ENCODE results near the gene SLC25A51.

SLC25A51 gene

GRCh38 chr9:37880916-37881479, 22.9 kb downstream of the SLC25A51 start:
- H3K27ac ChIP-seq (ENCODE audit: insufficient read depth, low read length, poor library complexity, severe bottlenecking) = no peak overlapping the region

GRCh38 chr9:37876376-37876775, 27.6 kb downstream of the SLC25A51 start:
- DNase-seq = no peak
- Histone ChIP-seq H3K4me3 (ENCODE audit: insufficient read depth, low read depth, low read length, poor library complexity, severe bottlenecking) (no peak overlapping the region), H3K4me1 (ENCODE audit: control insufficient read depth, insufficient read depth, low read length, poor library complexity, severe bottlenecking) (no peaks in the 10 kb centered on the region), H3K36me3 (ENCODE audit: control insufficient read depth, insufficient read depth, low read length) (peaks cover 14% of the 10 kb centered on the region), H3K9me3 (ENCODE audit: control insufficient read depth, low read length) (no peaks in the 10 kb centered on the region), H3K27ac (ENCODE audit: insufficient read depth, low read length, poor library complexity, severe bottlenecking) (no peak overlapping the region), H3K27me3 (replicated peaks; ENCODE audit: control insufficient read depth, insufficient read depth, low read length, poor library complexity, severe bottlenecking) (no peaks in the 10 kb centered on the region)

More at GRCh38 chr9:37880916-37881479, 22.9 kb downstream of the SLC25A51 start:
- H3K9me3 ChIP-seq (ENCODE audit: control insufficient read depth, low read length) = no peaks in the 10 kb centered on the region
- H3K36me3 ChIP-seq (ENCODE audit: control insufficient read depth, insufficient read depth, low read length) = peaks cover 25% of the 10 kb centered on the region
- no peak for DNase-seq
- H3K4me3 ChIP-seq (ENCODE audit: insufficient read depth, low read depth, low read length, poor library complexity, severe bottlenecking) = no peak overlapping the region
- H3K4me1 ChIP-seq (ENCODE audit: control insufficient read depth, insufficient read depth, low read length, poor library complexity, severe bottlenecking) = no peaks in the 10 kb centered on the region
- H3K27me3 ChIP-seq (replicated peaks; ENCODE audit: control insufficient read depth, insufficient read depth, low read length, poor library complexity, severe bottlenecking) = no peaks in the 10 kb centered on the region

GRCh38 chr9:37873955-37874354, 30.0 kb downstream of the SLC25A51 start:
- no peak overlapping the region for H3K27ac ChIP-seq (ENCODE audit: insufficient read depth, low read length, poor library complexity, severe bottlenecking)
- H3K27me3 ChIP-seq (replicated peaks; ENCODE audit: control insufficient read depth, insufficient read depth, low read length, poor library complexity, severe bottlenecking) = no peaks in the 10 kb centered on the region
- no peaks in the 10 kb centered on the region for H3K4me1 ChIP-seq (ENCODE audit: control insufficient read depth, insufficient read depth, low read length, poor library complexity, severe bottlenecking)
- no peak overlapping the region for H3K4me3 ChIP-seq (ENCODE audit: insufficient read depth, low read depth, low read length, poor library complexity, severe bottlenecking)
- peaks cover 8% of the 10 kb centered on the region for H3K36me3 ChIP-seq (ENCODE audit: control insufficient read depth, insufficient read depth, low read length)
- H3K9me3 ChIP-seq (ENCODE audit: control insufficient read depth, low read length) = no peaks in the 10 kb centered on the region
- no peak for DNase-seq

- H3K36me3 ChIP-seq (ENCODE audit: control insufficient read depth, insufficient read depth, low read length) = no peaks in the 10 kb centered on the region
- H3K4me3 ChIP-seq (ENCODE audit: insufficient read depth, low read depth, low read length, poor library complexity, severe bottlenecking) = no peak overlapping the region
- no peak for DNase-seq
- H3K27ac ChIP-seq (ENCODE audit: insufficient read depth, low read length, poor library complexity, severe bottlenecking) = no peak overlapping the region
- H3K4me1 ChIP-seq (ENCODE audit: control insufficient read depth, insufficient read depth, low read length, poor library complexity, severe bottlenecking) = no peaks in the 10 kb centered on the region
- no peaks in the 10 kb centered on the region for H3K27me3 ChIP-seq (replicated peaks; ENCODE audit: control insufficient read depth, insufficient read depth, low read length, poor library complexity, severe bottlenecking)
- no peaks in the 10 kb centered on the region for H3K9me3 ChIP-seq (ENCODE audit: control insufficient read depth, low read length)
Measured at GRCh38 chr9:37870799-37871176, 33.1 kb downstream of the SLC25A51 start.

GRCh38 chr9:37870081-37870798, 33.7 kb downstream of the SLC25A51 start:
- H3K27ac ChIP-seq (ENCODE audit: insufficient read depth, low read length, poor library complexity, severe bottlenecking) = no peak overlapping the region
- H3K9me3 ChIP-seq (ENCODE audit: control insufficient read depth, low read length) = no peaks in the 10 kb centered on the region
- no peaks in the 10 kb centered on the region for H3K27me3 ChIP-seq (replicated peaks; ENCODE audit: control insufficient read depth, insufficient read depth, low read length, poor library complexity, severe bottlenecking)
- no peaks in the 10 kb centered on the region for H3K4me1 ChIP-seq (ENCODE audit: control insufficient read depth, insufficient read depth, low read length, poor library complexity, severe bottlenecking)
- H3K4me3 ChIP-seq (ENCODE audit: insufficient read depth, low read depth, low read length, poor library complexity, severe bottlenecking) = no peak overlapping the region
- H3K36me3 ChIP-seq (ENCODE audit: control insufficient read depth, insufficient read depth, low read length) = no peaks in the 10 kb centered on the region
- no peak for DNase-seq

GRCh38 chr9:37862530-37862929, 41.4 kb downstream of the SLC25A51 start:
- Histone ChIP-seq H3K4me3 (ENCODE audit: insufficient read depth, low read depth, low read length, poor library complexity, severe bottlenecking) (no peak overlapping the region), H3K4me1 (ENCODE audit: control insufficient read depth, insufficient read depth, low read length, poor library complexity, severe bottlenecking) (no peaks in the 10 kb centered on the region), H3K36me3 (ENCODE audit: control insufficient read depth, insufficient read depth, low read length) (peaks cover 25% of the 10 kb centered on the region), H3K27me3 (replicated peaks; ENCODE audit: control insufficient read depth, insufficient read depth, low read length, poor library complexity, severe bottlenecking) (no peaks in the 10 kb centered on the region), H3K27ac (ENCODE audit: insufficient read depth, low read length, poor library complexity, severe bottlenecking) (no peak overlapping the region), H3K9me3 (ENCODE audit: control insufficient read depth, low read length) (no peaks in the 10 kb centered on the region)
- no peak for DNase-seq

- Histone ChIP-seq H3K27ac (ENCODE audit: insufficient read depth, low read length, poor library complexity, severe bottlenecking) (no peak overlapping the region), H3K9me3 (ENCODE audit: control insufficient read depth, low read length) (no peaks in the 10 kb centered on the region), H3K4me3 (ENCODE audit: insufficient read depth, low read depth, low read length, poor library complexity, severe bottlenecking) (no peak overlapping the region), H3K4me1 (ENCODE audit: control insufficient read depth, insufficient read depth, low read length, poor library complexity, severe bottlenecking) (no peaks in the 10 kb centered on the region), H3K36me3 (ENCODE audit: control insufficient read depth, insufficient read depth, low read length) (peaks cover 25% of the 10 kb centered on the region), H3K27me3 (replicated peaks; ENCODE audit: control insufficient read depth, insufficient read depth, low read length, poor library complexity, severe bottlenecking) (no peaks in the 10 kb centered on the region)
- no peak for DNase-seq
Measured at GRCh38 chr9:37859043-37859442, 44.9 kb downstream of the SLC25A51 start.

- no peak overlapping the region for H3K27ac ChIP-seq (ENCODE audit: insufficient read depth, low read length, poor library complexity, severe bottlenecking)
- H3K9me3 ChIP-seq (ENCODE audit: control insufficient read depth, low read length) = no peaks in the 10 kb centered on the region
- H3K4me1 ChIP-seq (ENCODE audit: control insufficient read depth, insufficient read depth, low read length, poor library complexity, severe bottlenecking) = no peaks in the 10 kb centered on the region
- no peak overlapping the region for H3K4me3 ChIP-seq (ENCODE audit: insufficient read depth, low read depth, low read length, poor library complexity, severe bottlenecking)
- H3K27me3 ChIP-seq (replicated peaks; ENCODE audit: control insufficient read depth, insufficient read depth, low read length, poor library complexity, severe bottlenecking) = no peaks in the 10 kb centered on the region
- peaks cover 23% of the 10 kb centered on the region for H3K36me3 ChIP-seq (ENCODE audit: control insufficient read depth, insufficient read depth, low read length)
- DNase-seq = no peak
Measured at GRCh38 chr9:37856551-37856950, 47.4 kb downstream of the SLC25A51 start.

GRCh38 chr9:37852222-37852621, 51.7 kb downstream of the SLC25A51 start:
- Histone ChIP-seq H3K36me3 (ENCODE audit: control insufficient read depth, insufficient read depth, low read length) (no peaks in the 10 kb centered on the region), H3K27me3 (replicated peaks; ENCODE audit: control insufficient read depth, insufficient read depth, low read length, poor library complexity, severe bottlenecking) (no peaks in the 10 kb centered on the region), H3K9me3 (ENCODE audit: control insufficient read depth, low read length) (no peaks in the 10 kb centered on the region), H3K4me1 (ENCODE audit: control insufficient read depth, insufficient read depth, low read length, poor library complexity, severe bottlenecking) (no peaks in the 10 kb centered on the region), H3K27ac (ENCODE audit: insufficient read depth, low read length, poor library complexity, severe bottlenecking) (no peak overlapping the region), H3K4me3 (ENCODE audit: insufficient read depth, low read depth, low read length, poor library complexity, severe bottlenecking) (no peak overlapping the region)
- DNase-seq = no peak

GRCh38 chr9:37840560-37841194, 63.2 kb downstream of the SLC25A51 start:
- Histone ChIP-seq H3K36me3 (ENCODE audit: control insufficient read depth, insufficient read depth, low read length) (peaks cover 10% of the 10 kb centered on the region), H3K27me3 (replicated peaks; ENCODE audit: control insufficient read depth, insufficient read depth, low read length, poor library complexity, severe bottlenecking) (no peaks in the 10 kb centered on the region), H3K27ac (ENCODE audit: insufficient read depth, low read length, poor library complexity, severe bottlenecking) (no peak overlapping the region), H3K4me1 (ENCODE audit: control insufficient read depth, insufficient read depth, low read length, poor library complexity, severe bottlenecking) (no peaks in the 10 kb centered on the region), H3K4me3 (ENCODE audit: insufficient read depth, low read depth, low read length, poor library complexity, severe bottlenecking) (no peak overlapping the region), H3K9me3 (ENCODE audit: control insufficient read depth, low read length) (no peaks in the 10 kb centered on the region)
- no peak for DNase-seq
